Natural killer cell treated with Interleukin-12 subunit alpha and Interleukin-12 subunit beta and Interleukin-15 and Interleukin-18, amount 100 ng/mL, for 72 hours (primary cell): ENCODE measurements around the gene ADPRH. TPM values are rescaled to one million over a fixed set of nuclear protein-coding genes. Genes with fewer than 3 reads are reported as not detected.
A peak's percentile ranks its signal among the peaks of the same experiment; 100 is the strongest.
"Not testable (repeated sequence)": the region's sequence is repeated elsewhere in the genome, so short reads cannot be mapped to it uniquely, and the experiment has no call there.

Experiments used
- ATAC-seq, 2 donors: fragments of 150-1000 bp; cut with Tn5 transposase in 1 of 2; sonication (Bioruptor Pico), chemical (Tn5 transposase) in 1 of 2; 2 replicates each; pipeline ENCODE4 v1.10.0; 2021
- DNase-seq: peaks from one replicate; pipeline ENCODE4 v3.0.0; 2022; ENCODE audit warnings: low spot score
- H3K27ac Mint-ChIP-seq, 2 donors: 1 replicate in 1 of 2; 2 replicates in 1 of 2; pipeline ENCODE4 v1.8.0; 2022; ENCODE audit warnings: mixed read lengths in 2 of 2, mild to moderate bottlenecking in 1 of 2, moderate library complexity in 1 of 2
- H3K27me3 Mint-ChIP-seq, 2 donors: 1 replicate in 1 of 2; 2 replicates in 1 of 2; pipeline ENCODE4 v1.8.0; 2022; ENCODE audit warnings: mixed read lengths in 2 of 2
- H3K36me3 Mint-ChIP-seq: one replicate; pipeline ENCODE4 v1.8.0; 2022; ENCODE audit warnings: mixed read lengths
- H3K4me1 Mint-ChIP-seq, 2 donors: 1 replicate in 1 of 2; 2 replicates in 1 of 2; pipeline ENCODE4 v1.8.0; 2022; ENCODE audit warnings: low read depth in 2 of 2, mixed read lengths in 2 of 2, mild to moderate bottlenecking in 1 of 2
- H3K4me3 Mint-ChIP-seq: one replicate; pipeline ENCODE4 v1.8.0; 2022; ENCODE audit warnings: mixed read lengths
- H3K9me3 Mint-ChIP-seq: 2 replicates; pipeline ENCODE4 v1.8.0; 2022; ENCODE audit warnings: mixed read lengths
- total RNA-seq, 2 donors: library from RNA; stranded (reverse); gene quantifications; one replicate each; pipeline ENCODE4 v1.2.3, GENCODE V29; 2022

The ADPRH gene
- total RNA-seq, 2 donors from 2014 or later: 9.2 to 10.7 TPM

- H3K4me1 Mint-ChIP-seq, H3K27ac Mint-ChIP-seq: not testable (repeated sequence)
These were observed 26.4 kb upstream of the ADPRH start for GRCh38 chr3:119552928-119553327.

GRCh38 chr3:119553823-119554415 is 25.4 kb upstream of the ADPRH start:
- H3K4me1 Mint-ChIP-seq: no peaks in the 10 kb centered on the region
- no peaks in the 10 kb centered on the region for H3K9me3 Mint-ChIP-seq
- no peak overlapping the region for H3K27ac Mint-ChIP-seq
- H3K27me3 Mint-ChIP-seq: peaks cover 0 to 2% of the 10 kb centered on the region in 2 donors
- no peak overlapping the region for H3K4me3 Mint-ChIP-seq
- ATAC-seq: peak in 1 of 2 donors; percentile 12
- H3K36me3 Mint-ChIP-seq: no peaks in the 10 kb centered on the region
- no peak for DNase-seq

More at GRCh38 chr3:119552928-119553327, 26.4 kb upstream of the ADPRH start:
- H3K4me3 Mint-ChIP-seq, H3K27me3 Mint-ChIP-seq, H3K9me3 Mint-ChIP-seq, DNase-seq, ATAC-seq, H3K36me3 Mint-ChIP-seq: not testable (repeated sequence)

- Mint-ChIP-seq H3K36me3 (no peaks in the 10 kb centered on the region), H3K9me3 (no peaks in the 10 kb centered on the region), H3K4me1 (peaks cover 4 to 7% of the 10 kb centered on the region in 2 donors), H3K27ac (peak overlapping the region in 1 of 2 donors; percentile 3), H3K4me3 (no peak overlapping the region), H3K27me3 (peaks cover 0 to 4% of the 10 kb centered on the region in 2 donors)
- DNase-seq (no peak), ATAC-seq (no peak)
These were observed 24.0 kb upstream of the ADPRH start for GRCh38 chr3:119555309-119555735.

GRCh38 chr3:119555929-119556328 is 23.4 kb upstream of the ADPRH start:
- H3K4me1 Mint-ChIP-seq: peaks cover 4 to 9% of the 10 kb centered on the region in 2 donors
- ATAC-seq: no peak
- H3K4me3 Mint-ChIP-seq: no peak overlapping the region
- DNase-seq: no peak
- peaks cover 0 to 4% of the 10 kb centered on the region in 2 donors for H3K27me3 Mint-ChIP-seq
- H3K9me3 Mint-ChIP-seq: no peaks in the 10 kb centered on the region
- H3K27ac Mint-ChIP-seq: no peak overlapping the region
- H3K36me3 Mint-ChIP-seq: no peaks in the 10 kb centered on the region

DNA sequence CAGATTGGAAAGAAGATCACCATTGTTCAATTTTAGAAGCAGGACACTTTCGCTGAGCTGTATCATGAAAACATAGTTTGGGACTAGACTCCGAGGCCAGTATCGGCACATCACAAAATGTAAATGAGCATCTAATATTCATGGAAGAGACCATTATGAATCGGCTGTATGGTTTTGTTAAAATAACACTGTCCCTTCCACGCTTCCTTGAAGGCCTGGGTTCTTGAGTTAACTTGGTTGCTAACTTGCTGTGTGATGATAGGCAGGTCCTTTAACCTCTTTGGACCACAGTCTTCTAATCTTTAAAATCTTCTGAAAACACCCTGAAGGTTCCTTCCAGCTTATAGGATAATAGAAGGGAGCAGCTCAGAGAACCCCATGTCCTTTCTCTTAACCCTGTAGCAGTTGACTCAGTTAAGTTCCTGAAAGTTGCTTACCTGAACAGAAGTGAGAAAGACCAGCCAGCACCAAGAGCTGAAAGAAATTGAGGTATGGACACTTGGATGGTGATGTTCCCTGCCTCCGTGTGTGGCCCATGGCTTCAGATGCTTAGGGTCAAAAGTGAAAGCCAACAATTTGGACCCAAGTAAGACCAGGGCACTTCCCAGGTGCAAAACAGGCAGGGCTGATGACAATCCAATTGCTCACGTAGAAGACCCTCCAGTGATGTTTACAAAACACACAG is 22.0 kb upstream of the ADPRH start:
- H3K36me3 Mint-ChIP-seq: no peaks in the 10 kb centered on the region
- no peaks in the 10 kb centered on the region for H3K9me3 Mint-ChIP-seq
- peaks cover 0 to 4% of the 10 kb centered on the region in 2 donors for H3K27me3 Mint-ChIP-seq
- no peak overlapping the region for H3K4me3 Mint-ChIP-seq
- DNase-seq: no peak
- H3K27ac Mint-ChIP-seq: no peak overlapping the region
- H3K4me1 Mint-ChIP-seq: peaks cover 9 to 10% of the 10 kb centered on the region in 2 donors
- ATAC-seq: no peak

- Mint-ChIP-seq H3K27me3 (peaks cover 0 to 4% of the 10 kb centered on the region in 2 donors), H3K4me1 (peaks cover 14 to 15% of the 10 kb centered on the region in 2 donors), H3K27ac (no peak overlapping the region), H3K36me3 (no peaks in the 10 kb centered on the region), H3K9me3 (no peaks in the 10 kb centered on the region), H3K4me3 (no peak overlapping the region)
- DNase-seq (no peak), ATAC-seq (no peak)
These were observed 21.4 kb upstream of the ADPRH start for GRCh38 chr3:119557877-119558269.

GRCh38 chr3:119558626-119559317 is 20.5 kb upstream of the ADPRH start:
- Mint-ChIP-seq H3K4me3 (no peak overlapping the region), H3K4me1 (peaks cover 15% of the 10 kb centered on the region in 2 donors), H3K27me3 (peaks cover 0 to 4% of the 10 kb centered on the region in 2 donors), H3K9me3 (no peaks in the 10 kb centered on the region), H3K27ac (peak overlapping the region in 1 of 2 donors; percentile 46), H3K36me3 (no peaks in the 10 kb centered on the region)
- no peak for ATAC-seq
- DNase-seq: no peak

DNA sequence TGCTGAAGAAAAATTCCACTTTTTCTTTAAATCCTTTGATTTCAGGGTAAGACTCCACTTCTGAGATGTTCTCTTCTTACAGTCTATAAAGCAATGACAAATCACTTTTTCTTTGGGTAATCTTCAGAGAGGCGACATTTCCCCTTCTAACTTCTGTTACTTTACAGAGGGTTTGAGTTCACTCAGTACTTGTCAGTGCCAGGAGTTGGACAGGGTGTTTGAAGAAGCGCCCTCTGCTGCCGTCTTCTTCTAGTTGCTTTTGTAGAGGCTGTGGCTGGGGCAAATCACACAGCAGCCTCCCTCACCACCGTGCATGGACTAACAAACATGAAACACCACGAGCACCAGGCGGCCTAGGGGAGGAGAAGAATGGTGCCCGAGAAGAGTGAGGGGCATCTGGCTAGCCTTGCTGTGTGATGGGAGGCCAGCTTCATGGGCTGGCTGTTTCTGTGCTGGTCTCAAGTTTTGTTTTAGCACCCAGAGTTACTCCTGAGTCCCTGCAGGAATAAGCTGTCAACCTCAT is 19.8 kb upstream of the ADPRH start, which contains the start of gene CD80:
TSS of gene CD80 (minus strand) at position 174 of the 523 bp plus-strand sequence. CDS start 1,886 bp downstream, outside the sequence.
- Mint-ChIP-seq H3K27ac (peak within 1 kb of the TSS; percentile 46 to 70), H3K9me3 (no peaks in the 10 kb centered on the region), H3K4me3 (peak within 1 kb of the TSS; percentile 30), H3K36me3 (no peaks in the 10 kb centered on the region), H3K4me1 (peaks cover 15% of the 10 kb centered on the region in 2 donors), H3K27me3 (peaks cover 0 to 4% of the 10 kb centered on the region in 2 donors)
- DNase-seq (peak; percentile 72), ATAC-seq (peak; percentile 59 to 66)

DNA sequence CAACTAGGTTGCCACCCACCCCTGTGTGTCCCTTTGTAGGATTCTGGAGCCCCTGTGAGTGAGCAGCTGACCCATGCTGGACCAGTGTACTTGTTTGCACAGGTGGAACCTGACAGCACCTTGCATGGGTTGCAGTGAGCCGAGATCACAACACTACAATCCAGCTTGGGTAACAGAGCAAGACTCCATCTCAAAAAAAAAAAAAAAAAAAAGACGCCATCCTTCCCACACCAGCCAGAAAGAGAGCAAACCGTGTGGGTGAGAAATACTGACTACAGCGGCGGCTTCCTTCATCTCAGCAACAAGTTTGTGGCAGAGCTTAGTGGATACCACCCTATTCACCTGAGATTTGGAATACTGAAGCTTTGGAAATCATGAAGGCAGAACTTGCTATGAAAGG is 19.1 kb upstream of the ADPRH start:
- Mint-ChIP-seq H3K4me1 (peaks cover 15% of the 10 kb centered on the region in 2 donors), H3K27me3 (peaks cover 0 to 4% of the 10 kb centered on the region in 2 donors), H3K27ac (peak overlapping the region in 1 of 2 donors; percentile 50), H3K36me3 (no peaks in the 10 kb centered on the region), H3K9me3 (no peaks in the 10 kb centered on the region), H3K4me3 (no peak overlapping the region)
- DNase-seq (no peak), ATAC-seq (no peak)

GRCh38 chr3:119562307-119562961 is 16.9 kb upstream of the ADPRH start:
- no peaks in the 10 kb centered on the region for H3K9me3 Mint-ChIP-seq
- peaks cover 9 to 13% of the 10 kb centered on the region in 2 donors for H3K27me3 Mint-ChIP-seq
- no peaks in the 10 kb centered on the region for H3K36me3 Mint-ChIP-seq
- peak; percentile 83 for DNase-seq
- H3K4me1 Mint-ChIP-seq: peaks cover 15 to 19% of the 10 kb centered on the region in 2 donors
- H3K4me3 Mint-ChIP-seq: peak overlapping the region; percentile 78
- peak overlapping the region; percentile 84 to 91 for H3K27ac Mint-ChIP-seq
- peak; percentile 93 to 95 for ATAC-seq

DNA sequence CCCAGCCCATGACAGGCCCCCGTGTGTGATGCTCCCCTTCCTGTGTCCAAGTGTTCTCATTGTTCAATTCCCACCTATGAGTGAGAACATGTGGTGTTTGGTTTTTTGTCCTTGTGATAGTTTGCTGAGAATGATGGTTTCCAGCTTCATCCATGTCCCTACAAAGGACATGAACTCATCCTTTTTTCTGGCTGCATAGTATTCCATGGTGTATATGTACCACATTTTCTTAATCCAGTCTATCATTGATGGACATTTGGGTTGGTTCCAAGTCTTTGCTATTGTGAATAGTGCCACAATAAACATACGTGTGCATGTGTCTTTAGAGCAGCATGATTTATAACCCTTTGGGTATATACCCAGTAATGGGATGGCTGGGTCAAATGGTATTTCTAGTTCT is 16.0 kb upstream of the ADPRH start:
- DNase-seq, H3K4me3 Mint-ChIP-seq, H3K9me3 Mint-ChIP-seq, ATAC-seq, H3K27ac Mint-ChIP-seq, H3K36me3 Mint-ChIP-seq: not testable (repeated sequence)
- Mint-ChIP-seq H3K27me3 (peaks cover 15 to 16% of the 10 kb centered on the region in 2 donors), H3K4me1 (peaks cover 15 to 19% of the 10 kb centered on the region in 2 donors)

- no peaks in the 10 kb centered on the region for H3K36me3 Mint-ChIP-seq
- H3K27me3 Mint-ChIP-seq: peaks cover 18 to 21% of the 10 kb centered on the region in 2 donors
- H3K4me1 Mint-ChIP-seq: peaks cover 0 to 6% of the 10 kb centered on the region in 2 donors
- no peak overlapping the region for H3K4me3 Mint-ChIP-seq
- no peaks in the 10 kb centered on the region for H3K9me3 Mint-ChIP-seq
- ATAC-seq (no peak), DNase-seq (no peak)
- no peak overlapping the region for H3K27ac Mint-ChIP-seq
These were observed 10.1 kb upstream of the ADPRH start for GRCh38 chr3:119569156-119569555.

DNA sequence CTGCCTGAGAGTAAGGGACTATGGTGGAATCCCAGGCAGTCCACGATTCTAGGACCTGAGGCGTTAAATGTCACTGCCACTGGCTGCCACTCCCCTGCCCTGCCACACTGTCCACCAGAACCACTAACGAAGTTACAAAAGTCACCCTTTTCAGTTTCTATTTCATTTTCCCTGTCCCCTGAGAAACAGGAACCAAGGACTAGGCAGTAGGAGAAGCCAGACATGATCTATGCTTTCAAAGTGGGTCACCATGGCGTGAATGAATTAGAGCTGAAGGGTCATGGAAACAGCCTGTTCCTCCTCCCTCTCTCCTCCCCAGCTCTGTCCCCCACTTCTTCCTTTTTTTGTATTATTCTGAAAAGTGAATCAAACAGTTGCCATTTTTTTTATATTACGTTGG is 9.1 kb upstream of the ADPRH start:
- Mint-ChIP-seq H3K4me3 (no peak overlapping the region), H3K36me3 (no peaks in the 10 kb centered on the region), H3K4me1 (peaks cover 0 to 6% of the 10 kb centered on the region in 2 donors), H3K9me3 (no peaks in the 10 kb centered on the region), H3K27me3 (peaks cover 18 to 21% of the 10 kb centered on the region in 2 donors), H3K27ac (no peak overlapping the region)
- ATAC-seq (peak in 1 of 2 donors; percentile 67), DNase-seq (no peak)
